ENCODE measurements around the gene PANK2.
"Not testable (repeated sequence)": the region's sequence is repeated elsewhere in the genome, so short reads cannot be mapped to it uniquely, and the experiment has no call there.

PANK2 gene

GRCh38 chr20:3935295-3935955 lies 46.2 kb downstream of the PANK2 start:
- TF ChIP-seq, protein P1, sequence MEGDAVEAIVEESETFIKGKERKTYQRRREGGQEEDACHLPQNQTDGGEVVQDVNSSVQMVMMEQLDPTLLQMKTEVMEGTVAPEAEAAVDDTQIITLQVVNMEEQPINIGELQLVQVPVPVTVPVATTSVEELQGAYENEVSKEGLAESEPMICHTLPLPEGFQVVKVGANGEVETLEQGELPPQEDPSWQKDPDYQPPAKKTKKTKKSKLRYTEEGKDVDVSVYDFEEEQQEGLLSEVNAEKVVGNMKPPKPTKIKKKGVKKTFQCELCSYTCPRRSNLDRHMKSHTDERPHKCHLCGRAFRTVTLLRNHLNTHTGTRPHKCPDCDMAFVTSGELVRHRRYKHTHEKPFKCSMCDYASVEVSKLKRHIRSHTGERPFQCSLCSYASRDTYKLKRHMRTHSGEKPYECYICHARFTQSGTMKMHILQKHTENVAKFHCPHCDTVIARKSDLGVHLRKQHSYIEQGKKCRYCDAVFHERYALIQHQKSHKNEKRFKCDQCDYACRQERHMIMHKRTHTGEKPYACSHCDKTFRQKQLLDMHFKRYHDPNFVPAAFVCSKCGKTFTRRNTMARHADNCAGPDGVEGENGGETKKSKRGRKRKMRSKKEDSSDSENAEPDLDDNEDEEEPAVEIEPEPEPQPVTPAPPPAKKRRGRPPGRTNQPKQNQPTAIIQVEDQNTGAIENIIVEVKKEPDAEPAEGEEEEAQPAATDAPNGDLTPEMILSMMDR (conservative IDR thresholded peaks at IDR 0.05; ENCODE audit: low read depth, low read length): no peak
- peaks cover 25% of the 10 kb centered on the region for H3K4me1 ChIP-seq (ENCODE audit: low read depth, poor library complexity, severe bottlenecking)
- H3K4me2 ChIP-seq: no peak overlapping the region
- no peak overlapping the region for H3K9ac ChIP-seq
- no peak overlapping the region for H2AFZ ChIP-seq (ENCODE audit: low read depth)
- no peak overlapping the region; the same call in 1 of the 2 replicates for H3K27ac ChIP-seq
- H3K36me3 ChIP-seq (ENCODE audit: insufficient read depth): no peaks in the 10 kb centered on the region
- H3K27me3 ChIP-seq (ENCODE audit: insufficient read depth, low read depth): no peaks in the 10 kb centered on the region
- no peaks in the 10 kb centered on the region for H4K20me1 ChIP-seq (ENCODE audit: insufficient read depth)
- no peaks in the 10 kb centered on the region for H3K79me2 ChIP-seq (ENCODE audit: insufficient read depth, low read depth)
- no peak overlapping the region for H3K4me3 ChIP-seq (IDR thresholded peaks at IDR 0.05; ENCODE audit: insufficient read depth, low read depth, low read length)

DNA sequence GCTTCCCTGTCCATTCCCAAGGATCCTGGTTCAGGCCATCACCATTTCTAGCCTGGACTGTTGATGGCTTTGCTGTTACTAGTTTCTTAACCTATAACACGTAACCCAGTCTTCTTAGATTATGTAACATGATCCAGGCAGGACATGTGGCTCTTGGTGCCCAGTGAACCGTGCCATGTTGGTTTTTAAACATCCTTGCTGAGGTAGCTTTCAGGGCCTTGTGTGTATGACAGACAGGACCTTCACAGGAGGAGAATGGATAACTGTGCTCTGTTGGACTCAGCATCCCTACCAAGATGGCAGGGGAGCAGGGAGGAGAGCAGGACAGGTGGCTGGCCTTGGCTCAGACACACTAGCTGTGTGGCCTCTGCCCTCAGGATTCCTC lies 46.8 kb downstream of the PANK2 start:
- no peak overlapping the region for H2AFZ ChIP-seq (ENCODE audit: low read depth)
- no peak overlapping the region for H3K9ac ChIP-seq
- TF ChIP-seq, protein P1 (conservative IDR thresholded peaks at IDR 0.05; ENCODE audit: low read depth, low read length): no peak
- no peaks in the 10 kb centered on the region for H3K79me2 ChIP-seq (ENCODE audit: insufficient read depth, low read depth)
- peaks cover 25% of the 10 kb centered on the region for H3K4me1 ChIP-seq (ENCODE audit: low read depth, poor library complexity, severe bottlenecking)
- no peak overlapping the region for H3K4me3 ChIP-seq (IDR thresholded peaks at IDR 0.05; ENCODE audit: insufficient read depth, low read depth, low read length)
- H4K20me1 ChIP-seq (ENCODE audit: insufficient read depth): no peaks in the 10 kb centered on the region
- H3K4me2 ChIP-seq: no peak overlapping the region
- H3K27me3 ChIP-seq (ENCODE audit: insufficient read depth, low read depth): no peaks in the 10 kb centered on the region
- H3K27ac ChIP-seq: no peak overlapping the region
- no peaks in the 10 kb centered on the region for H3K36me3 ChIP-seq (ENCODE audit: insufficient read depth)

DNA sequence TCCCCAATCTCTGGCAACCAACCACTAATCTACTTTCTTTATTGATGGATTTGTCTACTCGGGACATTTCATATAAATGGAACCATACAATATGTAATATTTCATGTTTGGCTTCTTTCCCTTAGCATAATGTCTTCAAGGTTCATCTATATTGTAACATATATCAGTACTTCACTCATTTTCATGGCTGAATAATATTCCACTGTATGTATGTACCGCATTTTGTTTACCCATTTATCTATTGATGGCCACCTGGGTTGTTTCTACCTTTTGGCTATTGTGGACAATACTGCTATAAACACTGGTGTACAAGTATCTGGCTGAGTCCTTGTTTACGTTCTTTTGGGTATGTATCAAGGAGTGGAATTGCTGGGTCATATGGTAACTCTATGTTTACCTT lies 48.4 kb downstream of the PANK2 start:
- TF ChIP-seq, protein P1 (conservative IDR thresholded peaks at IDR 0.05; ENCODE audit: low read depth, low read length): no peak
- Histone ChIP-seq H3K4me2 (no peak overlapping the region), H4K20me1 (ENCODE audit: insufficient read depth) (no peaks in the 10 kb centered on the region), H3K27ac (no peak overlapping the region), H3K4me1 (ENCODE audit: low read depth, poor library complexity, severe bottlenecking) (peaks cover 20% of the 10 kb centered on the region), H3K4me3 (IDR thresholded peaks at IDR 0.05; ENCODE audit: insufficient read depth, low read depth, low read length) (no peak overlapping the region), H2AFZ (ENCODE audit: low read depth) (no peak overlapping the region), H3K9ac (no peak overlapping the region), H3K36me3 (ENCODE audit: insufficient read depth) (no peaks in the 10 kb centered on the region), H3K27me3 (ENCODE audit: insufficient read depth, low read depth) (no peaks in the 10 kb centered on the region), H3K79me2 (ENCODE audit: insufficient read depth, low read depth) (no peaks in the 10 kb centered on the region)

DNA sequence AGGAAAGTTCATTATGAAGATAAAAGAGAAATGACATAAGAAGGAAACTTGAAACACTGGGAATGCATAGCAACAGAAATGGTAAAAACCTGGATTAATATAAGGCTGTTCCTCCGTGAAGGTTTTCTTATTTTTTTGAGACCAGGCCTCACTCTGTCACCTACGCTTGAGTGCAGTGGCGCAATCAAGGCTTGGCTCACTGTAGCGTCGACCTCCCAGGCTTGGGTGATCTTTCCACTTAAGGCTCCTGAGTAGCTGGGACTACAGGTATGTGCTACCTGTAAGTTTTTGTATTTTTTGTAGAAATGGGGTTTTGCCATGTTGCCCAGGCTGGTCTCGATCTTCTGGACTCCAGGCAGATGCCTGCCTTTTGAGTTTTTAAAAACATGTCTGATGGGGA lies 51.7 kb downstream of the PANK2 start:
- Histone ChIP-seq H2AFZ (ENCODE audit: low read depth) (no peak overlapping the region), H3K4me1 (ENCODE audit: low read depth, poor library complexity, severe bottlenecking) (peaks cover 2% of the 10 kb centered on the region), H3K79me2 (ENCODE audit: insufficient read depth, low read depth) (no peaks in the 10 kb centered on the region), H3K4me2 (no peak overlapping the region), H3K27ac (no peak overlapping the region), H3K27me3 (ENCODE audit: insufficient read depth, low read depth) (no peaks in the 10 kb centered on the region), H4K20me1 (ENCODE audit: insufficient read depth) (no peaks in the 10 kb centered on the region), H3K9ac (no peak overlapping the region), H3K4me3 (IDR thresholded peaks at IDR 0.05; ENCODE audit: insufficient read depth, low read depth, low read length) (no peak overlapping the region), H3K36me3 (ENCODE audit: insufficient read depth) (no peaks in the 10 kb centered on the region)
- TF ChIP-seq, protein P1 (conservative IDR thresholded peaks at IDR 0.05; ENCODE audit: low read depth, low read length): no peak

- H3K4me1 ChIP-seq (ENCODE audit: low read depth, poor library complexity, severe bottlenecking); H4K20me1 ChIP-seq (ENCODE audit: insufficient read depth); H3K79me2 ChIP-seq (ENCODE audit: insufficient read depth, low read depth); H3K4me2 ChIP-seq; H3K4me3 ChIP-seq (IDR thresholded peaks at IDR 0.05; ENCODE audit: insufficient read depth, low read depth, low read length); H3K27me3 ChIP-seq (ENCODE audit: insufficient read depth, low read depth); H3K9ac ChIP-seq; H3K36me3 ChIP-seq (ENCODE audit: insufficient read depth); H2AFZ ChIP-seq (ENCODE audit: low read depth); H3K27ac ChIP-seq: not testable (repeated sequence)
Measured at GRCh38 chr20:3946666-3947065, 57.5 kb downstream of the PANK2 start.
